VCaP (cell line): ENCODE results near the gene HCRTR1.

Experiments
- H3K27ac ChIP-seq: fragments of 450-650 bp; 2 replicates; pipeline ENCODE4 v1.5.1; 2017
- TF ChIP-seq, protein P1 (sequence below): fragments of 450-650 bp; conservative IDR thresholded peaks from 2 replicates; pipeline ENCODE4 v1.5.1; 2017; ENCODE audit warnings: mild to moderate bottlenecking, moderate library complexity

The HCRTR1 gene

DNA sequence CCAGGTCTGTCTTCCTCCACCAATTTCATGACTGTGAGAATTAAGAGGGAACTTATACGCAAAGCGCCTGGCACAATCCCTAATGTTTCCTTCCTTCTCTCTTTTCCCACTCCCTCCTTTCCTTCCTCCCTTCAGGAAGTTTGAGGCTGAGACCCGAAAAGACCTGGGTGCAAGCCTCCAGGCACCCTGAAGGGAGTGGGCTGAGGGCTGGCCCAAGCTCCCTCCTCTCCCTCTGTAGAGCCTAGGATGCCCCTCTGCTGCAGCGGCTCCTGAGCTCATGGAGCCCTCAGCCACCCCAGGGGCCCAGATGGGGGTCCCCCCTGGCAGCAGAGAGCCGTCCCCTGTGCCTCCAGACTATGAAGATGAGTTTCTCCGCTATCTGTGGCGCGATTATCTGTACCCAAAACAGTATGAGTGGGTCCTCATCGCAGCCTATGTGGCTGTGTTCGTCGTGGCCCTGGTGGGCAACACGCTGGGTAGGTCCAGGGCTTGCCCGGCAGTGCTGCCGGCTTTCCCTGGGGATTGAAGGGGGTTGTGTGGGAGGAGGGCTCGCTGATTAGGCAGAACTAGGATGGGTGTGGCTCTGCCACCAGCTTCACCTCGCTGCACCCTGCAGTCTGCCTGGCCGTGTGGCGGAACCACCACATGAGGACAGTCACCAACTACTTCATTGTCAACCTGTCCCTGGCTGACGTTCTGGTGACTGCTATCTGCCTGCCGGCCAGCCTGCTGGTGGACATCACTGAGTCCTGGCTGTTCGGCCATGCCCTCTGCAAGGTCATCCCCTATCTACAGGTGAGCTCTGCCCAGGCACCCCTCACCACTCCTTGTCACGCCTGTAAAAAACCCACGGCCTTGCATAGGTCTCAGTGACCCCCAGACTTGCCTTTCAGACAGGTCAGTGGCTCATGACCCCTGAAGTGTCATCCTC is 1.7 kb downstream of the HCRTR1 start:
- TF ChIP-seq, protein P1, sequence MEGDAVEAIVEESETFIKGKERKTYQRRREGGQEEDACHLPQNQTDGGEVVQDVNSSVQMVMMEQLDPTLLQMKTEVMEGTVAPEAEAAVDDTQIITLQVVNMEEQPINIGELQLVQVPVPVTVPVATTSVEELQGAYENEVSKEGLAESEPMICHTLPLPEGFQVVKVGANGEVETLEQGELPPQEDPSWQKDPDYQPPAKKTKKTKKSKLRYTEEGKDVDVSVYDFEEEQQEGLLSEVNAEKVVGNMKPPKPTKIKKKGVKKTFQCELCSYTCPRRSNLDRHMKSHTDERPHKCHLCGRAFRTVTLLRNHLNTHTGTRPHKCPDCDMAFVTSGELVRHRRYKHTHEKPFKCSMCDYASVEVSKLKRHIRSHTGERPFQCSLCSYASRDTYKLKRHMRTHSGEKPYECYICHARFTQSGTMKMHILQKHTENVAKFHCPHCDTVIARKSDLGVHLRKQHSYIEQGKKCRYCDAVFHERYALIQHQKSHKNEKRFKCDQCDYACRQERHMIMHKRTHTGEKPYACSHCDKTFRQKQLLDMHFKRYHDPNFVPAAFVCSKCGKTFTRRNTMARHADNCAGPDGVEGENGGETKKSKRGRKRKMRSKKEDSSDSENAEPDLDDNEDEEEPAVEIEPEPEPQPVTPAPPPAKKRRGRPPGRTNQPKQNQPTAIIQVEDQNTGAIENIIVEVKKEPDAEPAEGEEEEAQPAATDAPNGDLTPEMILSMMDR = no peak
- H3K27ac ChIP-seq = no peak overlapping the region

DNA sequence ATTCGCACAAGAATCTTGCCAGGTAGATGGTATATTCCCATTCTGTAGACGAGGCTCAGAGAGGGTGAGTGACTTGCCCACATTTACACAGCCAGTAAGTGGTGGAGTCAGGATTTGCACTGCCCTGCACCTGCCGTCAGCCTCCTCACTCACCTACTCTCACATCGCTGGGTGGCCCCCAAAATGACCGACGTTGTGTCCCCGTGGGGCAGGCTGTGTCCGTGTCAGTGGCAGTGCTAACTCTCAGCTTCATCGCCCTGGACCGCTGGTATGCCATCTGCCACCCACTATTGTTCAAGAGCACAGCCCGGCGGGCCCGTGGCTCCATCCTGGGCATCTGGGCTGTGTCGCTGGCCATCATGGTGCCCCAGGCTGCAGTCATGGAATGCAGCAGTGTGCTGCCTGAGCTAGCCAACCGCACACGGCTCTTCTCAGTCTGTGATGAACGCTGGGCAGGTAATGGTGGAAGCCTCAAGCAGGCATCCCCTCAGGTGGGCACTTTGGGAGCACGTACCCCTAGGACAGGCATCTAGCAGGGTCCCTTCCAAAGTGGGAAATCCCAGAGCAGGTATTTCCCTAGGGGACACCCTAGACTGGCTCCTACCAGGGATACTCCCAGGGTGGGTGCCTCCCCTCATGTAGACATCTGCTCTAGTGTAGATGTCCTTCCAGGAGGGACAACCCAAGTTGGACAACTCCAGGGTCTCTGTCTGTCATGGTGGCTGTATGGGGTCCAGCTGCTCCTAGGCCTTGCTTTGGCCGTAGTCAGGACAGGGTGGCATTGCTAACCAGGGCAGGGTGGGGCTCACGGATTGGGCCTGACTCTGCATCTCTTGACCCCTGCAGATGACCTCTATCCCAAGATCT is 3.4 kb downstream of the HCRTR1 start:
- no peak overlapping the region for H3K27ac ChIP-seq
- TF ChIP-seq, protein P1 = no peak

DNA sequence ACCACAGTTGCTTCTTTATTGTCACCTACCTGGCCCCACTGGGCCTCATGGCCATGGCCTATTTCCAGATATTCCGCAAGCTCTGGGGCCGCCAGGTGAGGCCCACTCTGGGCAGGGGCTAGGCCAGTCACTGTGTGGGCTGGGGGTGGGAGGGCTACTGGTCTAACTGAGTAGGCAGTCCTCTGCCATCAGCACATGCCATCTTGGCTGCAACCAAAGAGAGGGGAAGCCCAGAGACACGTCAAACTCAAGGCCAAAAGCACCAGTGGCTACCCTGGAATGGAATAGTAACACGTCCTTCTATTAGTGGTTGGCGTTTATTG is 4.0 kb downstream of the HCRTR1 start:
- TF ChIP-seq, protein P1 = no peak
- H3K27ac ChIP-seq = no peak overlapping the region

DNA sequence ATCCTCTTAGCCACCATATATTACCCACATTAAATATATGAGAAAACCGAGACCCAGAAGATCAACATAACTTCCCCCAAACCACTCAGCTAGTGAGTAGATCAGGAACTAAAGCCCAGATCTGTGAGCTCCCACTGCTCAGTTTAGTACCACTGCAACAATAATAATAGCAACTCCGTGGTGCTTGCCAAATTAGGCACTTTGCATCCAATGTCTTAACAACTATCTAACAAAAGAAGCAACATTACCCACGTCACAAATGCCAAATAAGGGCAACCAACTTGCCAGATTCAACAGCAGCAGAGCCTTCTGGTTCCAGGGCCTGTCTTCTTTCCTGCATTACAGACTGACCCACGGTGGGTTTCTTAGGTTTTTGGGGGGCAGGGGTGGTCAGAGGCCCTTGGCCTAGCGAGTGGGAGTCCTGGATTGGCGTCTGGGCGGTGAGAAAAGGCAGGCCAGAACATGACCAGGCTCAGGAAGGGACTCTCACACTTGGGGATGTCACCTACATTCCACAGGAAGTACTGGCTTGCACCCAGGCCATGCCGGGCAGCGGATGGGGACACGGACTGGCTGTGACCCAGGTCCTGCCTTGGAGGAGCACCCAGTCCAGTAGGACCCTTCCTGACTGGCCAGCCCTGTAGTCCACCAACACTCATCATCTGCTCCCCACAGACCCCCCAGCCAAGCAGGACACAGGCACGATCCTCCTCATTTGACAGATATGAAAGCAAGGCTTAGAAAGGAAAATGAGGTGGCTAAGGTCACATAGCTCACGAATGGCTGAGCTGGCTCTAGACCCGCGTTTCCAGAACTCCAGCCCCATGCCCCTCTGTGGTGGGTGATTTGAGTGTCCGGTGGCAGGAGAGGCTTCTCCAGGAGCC is 4.6 kb downstream of the HCRTR1 start:
- H3K27ac ChIP-seq = no peak overlapping the region
- TF ChIP-seq, protein P1 = no peak

DNA sequence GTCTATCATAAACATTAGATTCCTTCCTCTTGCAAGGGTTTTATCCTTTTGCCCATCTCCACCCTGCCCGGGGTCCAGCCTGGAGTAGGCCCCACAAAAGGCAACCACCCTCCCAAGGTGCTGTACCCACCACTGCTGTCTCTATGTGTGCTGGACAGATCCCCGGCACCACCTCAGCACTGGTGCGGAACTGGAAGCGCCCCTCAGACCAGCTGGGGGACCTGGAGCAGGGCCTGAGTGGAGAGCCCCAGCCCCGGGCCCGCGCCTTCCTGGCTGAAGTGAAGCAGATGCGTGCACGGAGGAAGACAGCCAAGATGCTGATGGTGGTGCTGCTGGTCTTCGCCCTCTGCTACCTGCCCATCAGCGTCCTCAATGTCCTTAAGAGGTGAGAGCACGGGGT is 5.9 kb downstream of the HCRTR1 start:
- TF ChIP-seq, protein P1 = no peak

DNA sequence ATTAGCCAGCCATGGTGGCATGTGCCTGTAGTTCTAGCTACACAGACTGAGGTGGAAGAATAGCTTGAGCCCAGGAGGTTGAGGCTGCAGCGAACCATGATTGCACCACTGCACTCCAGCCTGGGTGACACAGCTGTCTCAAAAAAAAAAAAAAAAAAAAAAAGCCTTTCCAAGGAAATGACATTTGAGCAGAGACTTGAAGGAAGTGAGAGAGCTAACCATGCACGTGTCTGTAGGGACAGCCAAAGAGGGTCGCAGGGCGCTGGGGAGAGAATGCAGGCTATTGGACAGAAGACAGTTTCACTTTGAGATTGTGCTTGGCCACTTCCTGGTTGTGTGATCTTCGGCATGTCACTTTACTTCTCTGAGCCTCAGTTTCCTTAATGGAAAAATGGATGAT is 6.8 kb downstream of the HCRTR1 start:
- H3K27ac ChIP-seq = no peak overlapping the region
- TF ChIP-seq, protein P1 = no peak

More for the DNA sequence above, 5.9 kb downstream of the HCRTR1 start:
- no peak overlapping the region for H3K27ac ChIP-seq
